HG03135 (cell line): ENCODE data around the gene PVALB.

Experiments used
- ATAC-seq: cut with Tn5 transposase; IDR thresholded peaks from one replicate; pipeline ENCODE4 v1.9.1; 2021; ENCODE audit warnings: mild to moderate bottlenecking, moderate library complexity; ENCODE audit not compliant: unreplicated experiment

PVALB gene

GRCh38 chr22:36846949-36847348 lies 30.1 kb upstream of the PVALB start:
- no peak for ATAC-seq

- no peak for ATAC-seq
Measured at GRCh38 chr22:36846271-36846670, 29.4 kb upstream of the PVALB start.

GRCh38 chr22:36840106-36840505 lies 23.3 kb upstream of the PVALB start:
- no peak for ATAC-seq

GRCh38 chr22:36839356-36840073 lies 22.7 kb upstream of the PVALB start:
- no peak for ATAC-seq

- no peak for ATAC-seq
Measured at GRCh38 chr22:36838119-36839030, 21.5 kb upstream of the PVALB start.

- no peak for ATAC-seq
Measured at GRCh38 chr22:36835903-36836302, 19.1 kb upstream of the PVALB start.

- no peak for ATAC-seq
Measured at GRCh38 chr22:36833073-36833472, 16.2 kb upstream of the PVALB start.

GRCh38 chr22:36831717-36832116 lies 14.9 kb upstream of the PVALB start:
- ATAC-seq, result no peak

GRCh38 chr22:36831206-36831605 lies 14.4 kb upstream of the PVALB start:
- ATAC-seq, result no peak

- no peak for ATAC-seq
Measured at GRCh38 chr22:36830601-36831000, 13.8 kb upstream of the PVALB start.

- no peak for ATAC-seq
Measured at GRCh38 chr22:36829370-36830002, 12.7 kb upstream of the PVALB start.

- no peak for ATAC-seq
Measured at GRCh38 chr22:36828815-36829214, 12.0 kb upstream of the PVALB start.

GRCh38 chr22:36826262-36826661 lies 9.4 kb upstream of the PVALB start:
- ATAC-seq, result no peak

- ATAC-seq, result no peak
Measured at GRCh38 chr22:36824655-36825054, 7.8 kb upstream of the PVALB start.

GRCh38 chr22:36823186-36823839 lies 6.5 kb upstream of the PVALB start:
- ATAC-seq, result no peak

- no peak for ATAC-seq
Measured at GRCh38 chr22:36822581-36822980, 5.7 kb upstream of the PVALB start.

GRCh38 chr22:36819112-36819511 lies 2.3 kb upstream of the PVALB start:
- ATAC-seq, result no peak

GRCh38 chr22:36818010-36818642 lies 1.3 kb upstream of the PVALB start:
- no peak for ATAC-seq

- no peak for ATAC-seq
Measured at GRCh38 chr22:36817525-36817848, 652 bp upstream of the PVALB start.

- no peak for ATAC-seq
Measured at GRCh38 chr22:36816339-36816635, 548 bp downstream of the PVALB start.
